K562 (cell line): ENCODE results near the gene HPCAL1. TPM values are rescaled to one million over a fixed set of nuclear protein-coding genes. Genes with fewer than 3 reads are reported as not detected.

Experiments used
- ARID1B ChIP-seq: fragments of 450-650 bp; IDR thresholded peaks from 2 replicates; pipeline ENCODE4 v1.6.1; 2016; ENCODE audit warnings: antibody characterized with exemption, mild to moderate bottlenecking, inconsistent platforms
- CREM ChIP-seq: IDR thresholded peaks from 2 replicates; pipeline ENCODE4 v1.6.1; 2014; ENCODE audit warnings: antibody characterized with exemption, low read depth
- HNRNPK ChIP-seq: fragments of 200-400 bp; formaldehyde crosslinking; IDR thresholded peaks from one replicate; pipeline ENCODE4 v1.6.1; 2018; ENCODE audit warnings: mild to moderate bottlenecking, low read depth, low read length; ENCODE audit not compliant: poor library complexity, severe bottlenecking
- KAT7 ChIP-seq: sonication (generic); formaldehyde crosslinking; IDR thresholded peaks from 2 replicates; pipeline ENCODE4 v1.8.0; 2022; ENCODE audit warnings: missing genetic modification reagents, mild to moderate bottlenecking, borderline replicate concordance
- MTA2 ChIP-seq: fragments of 450-650 bp; IDR thresholded peaks from 2 replicates; pipeline ENCODE4 v1.6.1; 2016; ENCODE audit warnings: low read depth
- NR4A1 ChIP-seq, 2 experiments: fragments of 250-450 bp in 1 of 2; fragments of 450-650 bp in 1 of 2; sonication (Bioruptor Pico) in 1 of 2; IDR thresholded peaks; 2 replicates each; pipeline versions ENCODE4 v1.4.0 to v1.6.1; 2016 to 2020; ENCODE audit warnings: mild to moderate bottlenecking in 2 of 2, missing compliant biosample characterization in 1 of 2, missing genetic modification characterization in 1 of 2, moderate library complexity in 1 of 2
- PHB ChIP-seq: fragments of 250-450 bp; sonication (Bioruptor Pico); IDR thresholded peaks from 2 replicates; pipeline ENCODE4 v1.5.0; 2021
- SIRT6 ChIP-seq: IDR thresholded peaks from one replicate; pipeline ENCODE4 v1.6.1; 2012; ENCODE audit warnings: low read depth, mild to moderate bottlenecking, control low read depth, inconsistent platforms, low read length, moderate library complexity
- SRSF1 ChIP-seq: fragments of 200-400 bp; formaldehyde crosslinking; IDR thresholded peaks from 2 replicates; pipeline ENCODE4 v1.6.1; 2017; ENCODE audit warnings: mild to moderate bottlenecking, low read depth, low read length, moderate library complexity
- TBL1XR1 ChIP-seq, 2 experiments: IDR thresholded peaks; 2 replicates each; pipeline ENCODE4 v1.6.1; 2012; ENCODE audit warnings: improper control_type of control experiment in 2 of 2, low read length in 2 of 2, mild to moderate bottlenecking in 1 of 2
- ZBED1 ChIP-seq: IDR thresholded peaks from 2 replicates; pipeline ENCODE4 v1.6.1; 2014
- ZC3H8 ChIP-seq: fragments of 450-650 bp; IDR thresholded peaks from 2 replicates; pipeline ENCODE4 v1.6.1; 2017
- polyA plus RNA-seq, 8 experiments: library from polyadenylated mRNA; depleted of rRNA in 4 of 8; stranded (reverse) in 5 of 8; unstranded in 3 of 8; fragments of >200 nt; fragmentation: Nextera tagmentation in 2 of 8; fragmentation: Illumina TruSeq in 1 of 8; extraction: Ambion mirVana in 2 of 8; extraction: Trizol in 1 of 8; gene quantifications; 2 replicates each; pipeline versions ENCODE4 v1.2.1 to v1.2.3, GENCODE V29; 2011 to 2014; ENCODE audit warnings: inconsistent platforms in 1 of 8, missing spikeins in 1 of 8
- total RNA-seq, 7 experiments: library from RNA; depleted of rRNA in 6 of 7; stranded (reverse); fragments of >200 nt in 6 of 7; fragmentation: Illumina TruSeq in 2 of 7; extraction: Trizol in 2 of 7; gene quantifications; 2 replicates each; pipeline versions ENCODE4 v1.2.1 to v1.2.3, GENCODE V29; 2011 to 2021; ENCODE audit warnings: low replicate concordance in 1 of 7
- TF ChIP-seq, protein P1 (sequence below): fragments of 200-400 bp; formaldehyde crosslinking; IDR thresholded peaks from 2 replicates; pipeline ENCODE4 v1.6.1; 2017; ENCODE audit warnings: mild to moderate bottlenecking, low read depth, low read length, moderate library complexity
- TF ChIP-seq, protein P2 (sequence below), 2 experiments: fragments of 200-800 bp in 1 of 2; sonication (Bioruptor generic) in 1 of 2; sonication (generic) in 1 of 2; formaldehyde crosslinking in 1 of 2; IDR thresholded peaks in 1 of 2; conservative IDR thresholded peaks in 1 of 2; 2 replicates each; pipeline versions ENCODE4 v1.5.0 to v1.6.1; 2016 to 2020; ENCODE audit warnings: missing compliant biosample characterization in 1 of 2, missing genetic modification characterization in 1 of 2, missing genetic modification reagents in 1 of 2
- TF ChIP-seq, protein P3 (sequence below), 2 experiments: fragments of 450-650 bp; formaldehyde crosslinking in 1 of 2; IDR thresholded peaks; 2 replicates each; pipeline versions ENCODE4 v1.4.0 to v1.6.1; 2014 to 2020; ENCODE audit warnings: mild to moderate bottlenecking in 2 of 2, borderline replicate concordance in 1 of 2, low read depth in 1 of 2

The HPCAL1 gene
- total and polyA plus RNA-seq, 9 of the 15 experiments (the other 6 are each of a cell fraction or from before 2014, with no cell fraction given), result 2.7 to 65.5 (median 23.9) TPM

DNA sequence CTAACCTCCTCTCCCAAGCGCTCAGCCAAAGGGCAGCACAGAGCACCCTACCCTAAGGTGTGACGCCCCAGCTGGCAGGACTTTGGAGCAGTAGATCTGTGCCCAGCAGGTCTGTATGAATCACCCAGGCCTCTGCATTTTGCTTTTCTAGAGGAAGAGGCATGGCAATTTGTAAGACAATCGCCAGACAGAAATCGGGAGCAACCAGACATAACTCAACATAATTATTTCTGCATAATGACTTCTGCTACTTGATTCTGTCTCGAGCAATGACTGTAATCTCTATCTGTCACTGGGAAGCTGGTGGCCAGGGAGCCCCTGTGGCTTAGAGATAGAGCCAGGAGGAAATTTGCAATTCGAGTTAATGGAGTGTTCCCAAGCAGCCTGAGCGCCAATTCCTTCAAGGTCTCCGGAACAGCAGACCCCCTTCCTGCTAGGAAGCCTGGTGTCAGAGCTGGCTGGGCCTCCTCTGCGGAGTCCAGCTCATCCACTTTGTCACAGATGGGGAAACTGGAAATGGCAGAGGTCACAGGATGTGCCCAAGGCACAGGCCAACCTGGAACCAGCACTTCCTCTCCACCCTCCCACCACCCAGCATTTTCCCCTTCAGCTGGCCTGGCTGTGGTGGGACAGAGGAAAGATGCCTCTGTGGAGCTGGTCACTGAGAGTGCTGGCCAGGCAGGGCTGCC lies 90.4 kb downstream of the HPCAL1 start (continued):
- TF ChIP-seq, protein P1, sequence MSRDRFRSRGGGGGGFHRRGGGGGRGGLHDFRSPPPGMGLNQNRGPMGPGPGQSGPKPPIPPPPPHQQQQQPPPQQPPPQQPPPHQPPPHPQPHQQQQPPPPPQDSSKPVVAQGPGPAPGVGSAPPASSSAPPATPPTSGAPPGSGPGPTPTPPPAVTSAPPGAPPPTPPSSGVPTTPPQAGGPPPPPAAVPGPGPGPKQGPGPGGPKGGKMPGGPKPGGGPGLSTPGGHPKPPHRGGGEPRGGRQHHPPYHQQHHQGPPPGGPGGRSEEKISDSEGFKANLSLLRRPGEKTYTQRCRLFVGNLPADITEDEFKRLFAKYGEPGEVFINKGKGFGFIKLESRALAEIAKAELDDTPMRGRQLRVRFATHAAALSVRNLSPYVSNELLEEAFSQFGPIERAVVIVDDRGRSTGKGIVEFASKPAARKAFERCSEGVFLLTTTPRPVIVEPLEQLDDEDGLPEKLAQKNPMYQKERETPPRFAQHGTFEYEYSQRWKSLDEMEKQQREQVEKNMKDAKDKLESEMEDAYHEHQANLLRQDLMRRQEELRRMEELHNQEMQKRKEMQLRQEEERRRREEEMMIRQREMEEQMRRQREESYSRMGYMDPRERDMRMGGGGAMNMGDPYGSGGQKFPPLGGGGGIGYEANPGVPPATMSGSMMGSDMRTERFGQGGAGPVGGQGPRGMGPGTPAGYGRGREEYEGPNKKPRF, result no peak
- TF ChIP-seq CREM, result peak; percentile 84
- TF ChIP-seq ZC3H8, result no peak
- no peak for TF ChIP-seq SRSF1
- TF ChIP-seq ZBED1, result no peak
- TF ChIP-seq, protein P2, sequence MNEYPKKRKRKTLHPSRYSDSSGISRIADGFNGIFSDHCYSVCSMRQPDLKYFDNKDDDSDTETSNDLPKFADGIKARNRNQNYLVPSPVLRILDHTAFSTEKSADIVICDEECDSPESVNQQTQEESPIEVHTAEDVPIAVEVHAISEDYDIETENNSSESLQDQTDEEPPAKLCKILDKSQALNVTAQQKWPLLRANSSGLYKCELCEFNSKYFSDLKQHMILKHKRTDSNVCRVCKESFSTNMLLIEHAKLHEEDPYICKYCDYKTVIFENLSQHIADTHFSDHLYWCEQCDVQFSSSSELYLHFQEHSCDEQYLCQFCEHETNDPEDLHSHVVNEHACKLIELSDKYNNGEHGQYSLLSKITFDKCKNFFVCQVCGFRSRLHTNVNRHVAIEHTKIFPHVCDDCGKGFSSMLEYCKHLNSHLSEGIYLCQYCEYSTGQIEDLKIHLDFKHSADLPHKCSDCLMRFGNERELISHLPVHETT (CRISPR knock-in tag; conservative IDR thresholded peaks at IDR 0.05 in 1 of 2, IDR thresholded peaks at IDR 0.05 in 1 of 2), result no peak
- peak in 1 of 2 experiments; percentile 89; a peak in 3 of 4 replicates for TF ChIP-seq TBL1XR1 (IDR thresholded peaks at IDR 0.05; ENCODE audit: low read length in 2 of 2)
- TF ChIP-seq, protein P3, sequence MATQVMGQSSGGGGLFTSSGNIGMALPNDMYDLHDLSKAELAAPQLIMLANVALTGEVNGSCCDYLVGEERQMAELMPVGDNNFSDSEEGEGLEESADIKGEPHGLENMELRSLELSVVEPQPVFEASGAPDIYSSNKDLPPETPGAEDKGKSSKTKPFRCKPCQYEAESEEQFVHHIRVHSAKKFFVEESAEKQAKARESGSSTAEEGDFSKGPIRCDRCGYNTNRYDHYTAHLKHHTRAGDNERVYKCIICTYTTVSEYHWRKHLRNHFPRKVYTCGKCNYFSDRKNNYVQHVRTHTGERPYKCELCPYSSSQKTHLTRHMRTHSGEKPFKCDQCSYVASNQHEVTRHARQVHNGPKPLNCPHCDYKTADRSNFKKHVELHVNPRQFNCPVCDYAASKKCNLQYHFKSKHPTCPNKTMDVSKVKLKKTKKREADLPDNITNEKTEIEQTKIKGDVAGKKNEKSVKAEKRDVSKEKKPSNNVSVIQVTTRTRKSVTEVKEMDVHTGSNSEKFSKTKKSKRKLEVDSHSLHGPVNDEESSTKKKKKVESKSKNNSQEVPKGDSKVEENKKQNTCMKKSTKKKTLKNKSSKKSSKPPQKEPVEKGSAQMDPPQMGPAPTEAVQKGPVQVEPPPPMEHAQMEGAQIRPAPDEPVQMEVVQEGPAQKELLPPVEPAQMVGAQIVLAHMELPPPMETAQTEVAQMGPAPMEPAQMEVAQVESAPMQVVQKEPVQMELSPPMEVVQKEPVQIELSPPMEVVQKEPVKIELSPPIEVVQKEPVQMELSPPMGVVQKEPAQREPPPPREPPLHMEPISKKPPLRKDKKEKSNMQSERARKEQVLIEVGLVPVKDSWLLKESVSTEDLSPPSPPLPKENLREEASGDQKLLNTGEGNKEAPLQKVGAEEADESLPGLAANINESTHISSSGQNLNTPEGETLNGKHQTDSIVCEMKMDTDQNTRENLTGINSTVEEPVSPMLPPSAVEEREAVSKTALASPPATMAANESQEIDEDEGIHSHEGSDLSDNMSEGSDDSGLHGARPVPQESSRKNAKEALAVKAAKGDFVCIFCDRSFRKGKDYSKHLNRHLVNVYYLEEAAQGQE (IDR thresholded peaks at IDR 0.05; ENCODE audit: borderline replicate concordance), result peak; percentile 5; the same call in 1 of the 2 replicates
- TF ChIP-seq, protein P3 (CRISPR knock-in tag; IDR thresholded peaks at IDR 0.05; ENCODE audit: low read depth), result no peak
- TF ChIP-seq HNRNPK, result no peak
- peak; percentile 90 for TF ChIP-seq MTA2
- TF ChIP-seq PHB (CRISPR knock-in tag), result no peak
- no peak for TF ChIP-seq SIRT6
- peak; percentile 96 for TF ChIP-seq ARID1B
- peak; percentile 31; the same call in 1 of the 2 replicates for TF ChIP-seq KAT7 (CRISPR knock-in tag)
- TF ChIP-seq NR4A1 (CRISPR knock-in tag; IDR thresholded peaks at IDR 0.05), result no peak
- TF ChIP-seq NR4A1 (tag; IDR thresholded peaks at IDR 0.05), result no peak
